ENCODE results near the gene PACC1. TPM values are rescaled to one million over a fixed set of nuclear protein-coding genes. Genes with fewer than 3 reads are reported as not detected.

Gene PACC1
- total RNA-seq, 1 experiment from 2014 or later, result 14.5 TPM

GRCh38 chr1:212364985-212365384, 49.7 kb downstream of the PACC1 start:
- H3K27me3 ChIP-seq (replicated peaks; ENCODE audit: insufficient read depth, low read depth, low read length, poor library complexity), result no peaks in the 10 kb centered on the region
- DNase-seq (ENCODE audit: low spot score), result no peak
- ChIA-PET POLR2A (ENCODE audit: low non-redundant PET) (no interaction called here), CTCF (interaction anchor here (0.7 kb wide), 1 partner anchor 69 kb away, joined by 5 read pairs; no protein-coding TSS in a partner anchor)
- intact Hi-C loops (cut with micrococcal nuclease; ENCODE audit: unreplicated experiment), result loop anchor here (5.0 kb wide), 1 partner anchor 683 kb away; no protein-coding TSS in a partner anchor
- no peak overlapping the region for H3K27ac ChIP-seq (ENCODE audit: low read depth, low read length, poor library complexity, severe bottlenecking)
- H3K36me3 ChIP-seq (ENCODE audit: insufficient read depth, low read length, poor library complexity, severe bottlenecking), result no peaks in the 10 kb centered on the region
- no TSS peak for BruUV-seq (replicated peaks)
- no peak for TF ChIP-seq EZH2 (IDR thresholded peaks at IDR 0.05; ENCODE audit: borderline replicate concordance, low read depth, low read length, poor library complexity, severe bottlenecking)
- TF ChIP-seq CTCF (conservative IDR thresholded peaks at IDR 0.05; ENCODE audit: low read depth, low read length), result no peak
- no peaks in the 10 kb centered on the region for H3K9me3 ChIP-seq (ENCODE audit: low read depth, low read length, poor library complexity, severe bottlenecking)
- H3K4me3 ChIP-seq (ENCODE audit: low read depth, low read length, poor library complexity, severe bottlenecking), result no peak overlapping the region
- H3K4me1 ChIP-seq (ENCODE audit: insufficient read depth, low read length, poor library complexity, severe bottlenecking), result no peaks in the 10 kb centered on the region

- Histone ChIP-seq H3K27ac (ENCODE audit: low read depth, low read length, poor library complexity, severe bottlenecking) (no peak overlapping the region), H3K4me3 (ENCODE audit: low read depth, low read length, poor library complexity, severe bottlenecking) (no peak overlapping the region), H3K36me3 (ENCODE audit: insufficient read depth, low read length, poor library complexity, severe bottlenecking) (peaks cover 7% of the 10 kb centered on the region), H3K27me3 (replicated peaks; ENCODE audit: insufficient read depth, low read depth, low read length, poor library complexity) (no peaks in the 10 kb centered on the region), H3K4me1 (ENCODE audit: insufficient read depth, low read length, poor library complexity, severe bottlenecking) (no peaks in the 10 kb centered on the region), H3K9me3 (ENCODE audit: low read depth, low read length, poor library complexity, severe bottlenecking) (no peaks in the 10 kb centered on the region)
- TF ChIP-seq EZH2 (IDR thresholded peaks at IDR 0.05; ENCODE audit: borderline replicate concordance, low read depth, low read length, poor library complexity, severe bottlenecking) (no peak), CTCF (conservative IDR thresholded peaks at IDR 0.05; ENCODE audit: low read depth, low read length) (no peak)
- intact Hi-C loops (cut with micrococcal nuclease; ENCODE audit: unreplicated experiment), result no loop called here
- POLR2A ChIA-PET (ENCODE audit: low non-redundant PET), result no interaction called here
- CTCF ChIA-PET, result no interaction called here
- no TSS peak for BruUV-seq (replicated peaks)
- DNase-seq (ENCODE audit: low spot score), result no peak
Measured at GRCh38 chr1:212359794-212360479, 54.7 kb downstream of the PACC1 start.

DNA sequence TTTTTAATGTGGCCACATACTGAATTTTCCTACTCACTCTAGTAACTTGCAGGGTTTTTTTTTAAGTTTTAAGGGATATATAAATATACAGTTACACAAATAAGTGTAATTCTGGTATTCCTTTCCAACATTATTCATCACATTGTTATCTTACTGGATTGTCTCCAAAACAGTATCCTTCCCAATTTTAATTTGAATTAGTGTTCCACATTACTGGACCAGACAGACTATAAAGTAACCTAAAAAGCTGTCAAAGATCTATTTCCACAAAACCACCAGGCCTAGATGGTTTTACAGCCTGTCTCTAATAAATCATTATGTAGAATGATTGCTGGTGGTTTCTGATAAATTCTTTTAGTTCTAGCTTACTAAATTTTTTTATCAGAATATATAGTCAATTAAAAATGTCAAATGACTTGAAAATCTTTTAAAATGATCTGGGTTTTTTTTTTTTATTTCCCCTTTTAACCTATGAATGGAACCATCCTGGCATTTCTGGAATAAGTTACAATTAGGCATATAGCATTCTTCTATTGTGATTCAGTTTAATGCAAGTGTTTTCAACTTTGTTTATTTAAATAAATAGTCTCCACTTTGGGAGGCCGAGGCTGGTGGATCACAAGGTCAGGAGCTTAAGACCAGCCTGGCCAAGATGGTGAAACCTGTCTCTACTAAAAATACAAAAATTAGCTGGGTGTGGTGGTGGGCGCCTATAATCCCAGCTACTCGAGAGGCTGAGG, 59.3 kb downstream of the PACC1 start:
- no peak for DNase-seq (ENCODE audit: low spot score)
- H3K27ac ChIP-seq (ENCODE audit: low read depth, low read length, poor library complexity, severe bottlenecking), result no peak overlapping the region
- TF ChIP-seq CTCF (conservative IDR thresholded peaks at IDR 0.05; ENCODE audit: low read depth, low read length) (no peak), EZH2 (IDR thresholded peaks at IDR 0.05; ENCODE audit: borderline replicate concordance, low read depth, low read length, poor library complexity, severe bottlenecking) (no peak)
- BruUV-seq (replicated peaks), result no TSS peak
- no peaks in the 10 kb centered on the region for H3K9me3 ChIP-seq (ENCODE audit: low read depth, low read length, poor library complexity, severe bottlenecking)
- ChIA-PET CTCF (no interaction called here), POLR2A (ENCODE audit: low non-redundant PET) (no interaction called here)
- H3K27me3 ChIP-seq (replicated peaks; ENCODE audit: insufficient read depth, low read depth, low read length, poor library complexity), result no peaks in the 10 kb centered on the region
- H3K4me3 ChIP-seq (ENCODE audit: low read depth, low read length, poor library complexity, severe bottlenecking), result no peak overlapping the region
- H3K36me3 ChIP-seq (ENCODE audit: insufficient read depth, low read length, poor library complexity, severe bottlenecking), result peaks cover 7% of the 10 kb centered on the region
- no peaks in the 10 kb centered on the region for H3K4me1 ChIP-seq (ENCODE audit: insufficient read depth, low read length, poor library complexity, severe bottlenecking)
- intact Hi-C loops (cut with micrococcal nuclease; ENCODE audit: unreplicated experiment), result no loop called here

All from A673 (cell line).